ENCODE results near the gene KCNJ2.

The KCNJ2 gene

DNA sequence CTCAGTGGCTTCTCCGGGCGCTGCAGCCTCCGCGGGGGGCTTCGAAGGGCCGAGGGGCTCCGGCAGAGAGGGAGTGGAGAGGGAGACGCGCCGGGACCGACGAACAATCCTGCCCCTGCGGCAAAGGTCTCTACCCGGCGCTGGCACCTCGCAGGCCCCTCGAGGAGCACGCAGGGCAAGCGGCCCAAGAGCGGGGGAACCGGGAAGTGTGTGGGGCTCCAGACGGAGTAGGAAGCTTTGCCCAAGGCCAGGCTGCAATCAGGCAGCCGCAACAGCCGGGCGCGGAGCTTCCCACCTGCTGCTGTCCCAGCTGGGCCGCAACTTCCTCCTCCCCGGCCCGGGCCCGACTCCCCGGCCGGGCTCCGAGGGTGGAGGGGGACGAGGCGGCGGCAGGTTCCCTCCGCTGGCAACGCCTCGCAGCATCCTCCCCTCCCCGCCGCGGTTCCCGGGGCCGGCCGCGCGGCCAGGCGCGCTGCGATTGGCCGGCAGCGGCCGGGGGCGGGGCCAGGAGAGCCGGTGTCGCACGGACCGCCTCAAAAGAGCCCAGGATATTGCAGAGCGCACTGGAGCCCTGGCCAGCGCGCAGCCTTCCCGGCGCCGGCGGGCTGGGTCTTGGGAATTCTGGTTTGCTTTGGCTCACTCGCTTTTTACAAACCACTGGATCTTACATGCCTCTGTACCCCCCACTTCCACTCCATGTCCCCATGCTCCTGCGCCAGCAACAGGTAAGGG, at the start of gene KCNJ2:
Gene KCNJ2, plus strand, starts transcription at position 556 of the 732 bp plus-strand sequence. CDS start 5,508 bp downstream, outside the sequence.
- DNase-seq, result no peak

DNA sequence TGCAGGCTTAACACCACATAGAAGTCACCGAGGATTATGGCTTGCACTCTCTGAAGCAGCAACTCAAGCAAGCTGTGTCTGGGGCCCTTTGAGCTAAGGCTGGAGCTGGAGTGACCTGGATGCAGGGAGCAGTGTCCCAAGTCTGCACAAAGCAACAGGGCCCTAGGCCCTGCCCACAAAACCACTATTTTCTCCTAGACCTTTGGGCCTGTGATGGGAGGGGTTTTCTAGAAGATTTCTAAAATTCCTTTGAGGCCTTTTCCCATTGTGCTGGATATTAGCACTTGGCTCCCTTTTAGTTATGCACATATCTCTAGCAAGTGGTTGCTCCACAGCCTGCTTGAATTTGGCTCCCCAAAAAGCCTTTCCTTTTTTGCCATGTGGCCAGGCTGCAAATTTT, 49.8 kb upstream of the KCNJ2 start:
- DNase-seq, result no peak

DNA sequence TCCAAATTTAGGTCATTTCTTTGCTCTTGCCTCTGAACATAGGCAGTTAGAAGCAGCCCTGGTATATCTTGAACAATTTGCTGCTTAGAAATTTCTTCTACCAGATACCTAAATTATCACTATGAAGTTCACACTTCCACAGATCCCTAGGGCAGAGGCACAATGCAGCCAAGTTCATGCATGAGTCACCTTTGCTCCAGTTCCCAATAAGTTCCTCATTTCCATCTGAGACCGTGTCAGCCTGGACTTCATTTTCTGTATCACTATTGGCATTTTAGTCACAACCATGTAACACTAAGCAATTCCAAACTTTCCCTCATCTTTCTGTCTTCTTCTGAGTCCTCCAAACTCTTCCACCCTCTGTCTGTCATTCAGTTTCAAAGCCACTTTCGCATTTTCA, 49.3 kb upstream of the KCNJ2 start:
- DNase-seq, result no peak

DNA sequence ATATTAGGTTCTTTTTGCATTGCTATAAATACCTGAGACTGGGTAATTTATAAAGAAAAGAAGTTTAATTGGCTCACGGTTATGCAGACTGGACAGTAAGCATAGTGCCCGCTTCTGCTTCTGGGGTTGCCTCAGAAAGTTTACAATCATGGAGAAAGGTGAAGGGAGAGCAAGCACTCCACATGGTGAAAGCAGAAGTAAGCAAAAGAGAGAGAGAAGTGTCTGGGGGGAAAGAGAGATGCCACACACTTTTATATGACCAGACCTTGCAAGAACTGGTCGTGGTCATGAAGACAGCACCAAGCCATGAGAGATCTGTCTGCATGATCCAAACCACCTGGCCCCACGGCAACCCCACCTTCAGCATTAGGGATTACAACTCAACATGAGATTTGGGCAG, 48.9 kb upstream of the KCNJ2 start:
- no peak for DNase-seq

DNA sequence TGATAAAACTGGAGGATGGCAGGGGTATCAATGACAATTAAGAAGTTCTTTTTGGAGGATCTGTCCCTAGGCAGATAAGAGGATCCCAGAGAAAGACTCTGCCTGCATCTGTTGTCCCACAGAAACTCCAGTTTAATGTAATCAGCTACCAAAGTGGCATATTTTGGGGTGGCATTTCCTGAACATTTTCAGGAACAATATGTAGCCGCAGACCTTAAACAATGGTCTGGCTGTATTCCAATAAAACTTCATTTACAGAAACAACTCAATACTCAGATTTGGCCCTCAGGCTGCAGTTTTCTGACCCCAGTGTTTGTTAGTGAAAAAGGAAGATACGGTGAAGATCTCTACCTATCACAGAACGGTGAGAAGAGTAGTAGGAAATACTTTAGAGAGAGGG, 48.2 kb upstream of the KCNJ2 start:
- DNase-seq, result no peak

DNA sequence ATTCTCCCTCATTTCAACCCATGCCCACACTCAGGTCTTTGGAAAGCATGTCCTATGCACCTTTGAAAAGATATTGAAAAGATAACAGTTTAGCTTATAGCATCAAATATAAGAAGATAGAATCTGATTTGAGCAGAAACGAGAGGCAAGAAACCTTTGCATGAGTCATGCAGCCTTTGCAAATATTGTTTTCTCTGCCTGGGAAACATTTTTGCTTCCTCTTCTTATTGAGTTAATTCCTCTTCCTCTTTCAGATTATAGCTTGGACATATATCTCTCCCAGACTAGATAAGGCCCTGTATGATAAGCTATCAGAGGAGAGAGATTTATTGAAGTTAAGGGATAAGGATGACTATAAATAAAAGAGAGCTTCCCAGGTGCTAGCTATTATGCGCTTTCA, 46.1 kb upstream of the KCNJ2 start:
- no peak for DNase-seq

DNA sequence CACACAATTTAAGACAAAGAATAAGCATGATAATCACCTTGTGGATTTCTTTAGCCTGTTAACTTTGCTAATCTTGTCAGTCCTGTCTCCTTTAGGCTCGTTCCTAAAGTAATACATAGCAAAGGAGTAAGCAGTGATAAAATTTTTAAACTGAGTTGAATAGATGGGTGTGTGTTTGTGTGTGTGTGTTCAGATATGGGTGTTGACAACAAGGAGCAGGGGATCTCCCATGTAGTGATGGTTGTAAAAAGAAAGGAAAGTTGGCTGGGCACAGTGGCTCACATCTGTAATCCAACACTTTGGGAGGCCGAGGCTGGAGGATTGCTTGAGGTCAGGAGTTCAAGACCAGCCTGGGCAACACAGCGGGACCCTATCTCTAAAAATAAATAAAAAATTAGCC, 44.6 kb upstream of the KCNJ2 start:
- DNase-seq, result no peak

DNA sequence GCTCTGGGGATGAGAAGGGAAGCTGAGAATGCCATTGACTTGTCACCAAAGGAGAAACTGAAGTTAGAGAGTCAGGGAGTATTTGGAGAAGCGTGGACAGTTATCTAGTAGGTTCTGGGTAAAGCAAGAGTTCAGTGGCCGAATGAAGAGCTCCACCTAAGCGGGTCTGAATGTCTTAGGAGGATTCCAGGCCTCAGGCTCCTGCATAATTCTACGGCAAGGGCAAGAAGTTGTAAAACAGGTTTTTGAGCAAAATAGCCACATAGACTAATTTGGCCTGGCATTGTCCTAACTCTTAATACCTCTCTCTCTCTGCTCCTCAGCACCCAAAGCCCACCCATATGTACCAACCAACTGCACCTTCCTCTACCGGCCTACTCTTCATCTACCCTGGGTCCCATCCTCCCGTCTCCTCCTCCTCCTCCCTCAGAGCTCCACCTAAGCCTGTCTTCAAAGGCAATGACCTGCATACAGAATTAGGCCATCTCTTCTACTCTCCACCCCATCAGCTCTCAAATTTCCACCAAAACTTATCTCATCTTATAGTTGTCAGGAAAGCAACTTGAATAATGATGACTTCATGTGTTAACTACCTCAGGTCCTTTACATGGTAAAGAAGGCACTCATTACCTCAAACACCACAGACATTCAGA, 42.0 kb upstream of the KCNJ2 start:
- no peak for DNase-seq

DNA sequence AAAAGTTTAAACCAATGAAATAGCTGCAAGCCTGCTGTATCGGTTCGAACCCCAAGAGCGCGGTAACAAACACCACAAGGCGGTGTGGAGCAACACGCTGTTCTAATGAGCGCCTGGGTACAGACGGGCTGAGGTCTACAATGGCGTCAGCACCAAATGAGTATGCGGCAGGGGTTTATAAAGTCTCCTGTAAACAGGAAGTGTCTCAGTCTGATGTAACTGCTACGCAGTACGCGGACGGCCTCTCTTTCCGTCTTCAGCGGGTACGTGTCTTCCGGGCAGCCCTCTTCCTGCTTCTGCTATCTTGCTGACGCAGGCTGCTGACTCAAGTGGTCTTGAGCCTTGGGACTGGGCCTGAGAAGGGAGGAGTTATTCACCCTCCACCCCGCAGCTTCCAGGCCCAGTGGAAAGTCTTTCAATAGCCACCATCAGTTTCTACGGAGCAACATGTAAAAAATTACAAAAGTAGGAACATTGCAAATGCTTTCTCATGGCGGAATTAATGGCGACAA, 40.5 kb upstream of the KCNJ2 start:
- no peak for DNase-seq

DNA sequence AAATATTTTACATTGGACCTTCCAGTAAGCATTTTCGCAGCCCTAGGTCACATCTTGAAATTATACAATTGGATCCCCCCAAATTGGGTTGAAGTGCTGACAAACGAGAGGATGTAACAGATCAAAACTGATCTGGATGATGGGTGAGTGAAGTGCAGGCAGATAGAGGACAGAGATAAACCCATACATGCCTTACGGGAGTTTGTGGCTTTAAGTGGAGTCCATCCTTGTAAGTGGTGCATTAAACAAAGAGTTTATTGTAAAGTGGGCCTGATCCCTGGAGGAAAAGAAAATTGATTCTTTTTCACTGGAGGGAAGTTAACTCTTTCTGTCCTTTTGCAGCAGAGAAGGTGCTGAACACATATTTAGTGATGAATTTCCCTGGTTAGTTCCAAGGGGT, 39.0 kb upstream of the KCNJ2 start:
- no peak for DNase-seq

DNA sequence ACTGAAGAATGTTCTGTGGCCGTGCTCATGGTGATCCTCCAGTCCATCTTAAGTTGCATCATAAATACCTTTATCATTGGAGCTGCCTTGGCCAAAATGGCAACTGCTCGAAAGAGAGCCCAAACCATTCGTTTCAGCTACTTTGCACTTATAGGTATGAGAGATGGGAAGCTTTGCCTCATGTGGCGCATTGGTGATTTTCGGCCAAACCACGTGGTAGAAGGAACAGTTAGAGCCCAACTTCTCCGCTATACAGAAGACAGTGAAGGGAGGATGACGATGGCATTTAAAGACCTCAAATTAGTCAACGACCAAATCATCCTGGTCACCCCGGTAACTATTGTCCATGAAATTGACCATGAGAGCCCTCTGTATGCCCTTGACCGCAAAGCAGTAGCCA, 36.8 kb upstream of the KCNJ2 start:
- DNase-seq, result no peak

DNA sequence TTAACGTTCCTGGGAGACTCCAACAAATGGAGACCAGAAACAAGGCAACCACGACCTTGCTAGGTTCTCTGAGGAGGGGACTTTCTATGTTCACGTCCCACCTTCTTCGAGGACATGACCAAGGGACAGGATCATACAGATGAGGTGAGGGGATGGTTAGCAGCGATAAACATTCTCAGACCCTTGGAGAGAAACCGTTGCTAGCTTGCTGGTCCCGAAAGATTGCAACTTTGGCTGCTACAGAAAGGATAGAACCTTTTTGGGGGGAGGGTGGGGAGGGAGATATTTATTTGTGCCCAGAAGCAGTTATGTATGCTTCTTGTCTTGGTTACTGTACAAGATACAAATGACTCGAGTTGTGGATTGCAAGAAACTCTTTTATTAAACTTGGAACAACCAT, 35.3 kb upstream of the KCNJ2 start:
- DNase-seq, result no peak

DNA sequence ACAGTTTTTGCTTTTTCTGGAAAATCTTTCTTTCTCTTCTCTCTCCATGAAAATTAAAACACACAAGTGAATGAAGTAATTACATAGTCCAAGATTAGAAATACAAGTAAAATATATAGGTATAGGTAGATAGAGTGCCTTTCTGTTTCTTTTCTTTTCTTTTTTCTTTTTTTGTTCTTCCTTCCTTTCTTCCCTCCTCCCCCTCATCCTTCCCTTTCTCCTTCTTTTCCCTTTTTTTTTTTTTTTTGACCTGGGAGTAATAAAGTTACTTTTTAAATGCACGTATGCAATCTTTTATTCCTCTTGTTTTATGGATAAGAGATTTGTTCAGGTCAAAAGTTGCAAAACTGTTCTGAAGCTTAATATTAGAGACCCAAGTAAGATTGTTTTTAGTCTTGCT, 34.6 kb upstream of the KCNJ2 start:
- DNase-seq, result no peak

DNA sequence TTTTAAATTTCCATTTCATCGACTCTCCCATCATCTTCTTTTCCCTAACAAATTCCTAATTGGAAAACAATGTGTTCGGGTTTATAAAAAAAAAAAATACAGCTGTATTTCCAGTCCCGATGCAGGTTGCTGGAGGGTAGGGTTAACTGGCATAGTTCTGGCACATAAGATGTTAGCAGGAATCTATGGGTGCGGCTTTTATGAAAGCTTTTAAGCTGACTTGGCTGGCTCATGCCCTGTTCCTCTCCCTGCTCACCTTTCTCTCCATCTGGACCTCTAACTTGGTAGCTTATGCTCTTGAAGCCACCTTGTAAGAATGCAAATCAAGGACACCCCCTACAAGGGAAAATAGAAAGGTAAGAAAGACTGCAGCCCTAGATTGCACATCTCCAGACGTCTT, 33.2 kb upstream of the KCNJ2 start:
- no peak for DNase-seq

DNA sequence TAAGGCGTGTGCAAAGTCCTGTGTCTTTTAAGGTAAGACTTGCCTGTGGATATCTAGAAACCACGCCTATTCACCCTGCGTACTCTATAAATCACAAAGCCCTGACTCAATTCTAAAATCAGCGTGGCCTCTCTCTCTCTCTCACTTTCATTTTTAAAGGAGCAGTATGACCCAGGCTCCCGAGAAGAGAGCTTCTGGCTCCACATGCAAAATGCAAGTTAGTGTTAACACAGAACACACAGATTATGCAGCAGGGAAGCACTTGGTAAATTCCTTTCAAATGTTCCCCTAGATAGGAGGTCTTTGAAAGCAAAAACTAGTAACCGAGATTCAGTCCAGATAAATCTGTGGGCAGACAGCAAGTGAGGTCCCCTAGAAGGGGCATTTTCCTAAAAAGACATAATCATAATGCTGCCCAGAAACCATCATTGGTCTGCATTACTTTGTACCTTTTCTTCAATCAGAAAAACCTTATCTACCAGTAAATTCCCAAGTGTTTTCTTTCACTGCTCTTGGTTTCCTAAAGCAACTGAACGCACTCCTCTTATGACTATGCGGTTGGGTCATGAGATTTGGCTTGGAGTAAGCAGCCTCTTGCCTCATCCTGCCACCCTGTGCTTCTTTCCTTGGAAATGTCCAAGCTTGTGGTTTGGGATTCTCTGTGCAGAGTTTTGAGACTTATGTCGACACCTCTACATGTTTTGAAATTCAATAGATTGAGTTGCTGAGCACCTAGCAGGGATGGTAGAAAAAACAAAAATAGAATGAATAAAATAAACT, 31.7 kb upstream of the KCNJ2 start:
- DNase-seq, result no peak

DNA sequence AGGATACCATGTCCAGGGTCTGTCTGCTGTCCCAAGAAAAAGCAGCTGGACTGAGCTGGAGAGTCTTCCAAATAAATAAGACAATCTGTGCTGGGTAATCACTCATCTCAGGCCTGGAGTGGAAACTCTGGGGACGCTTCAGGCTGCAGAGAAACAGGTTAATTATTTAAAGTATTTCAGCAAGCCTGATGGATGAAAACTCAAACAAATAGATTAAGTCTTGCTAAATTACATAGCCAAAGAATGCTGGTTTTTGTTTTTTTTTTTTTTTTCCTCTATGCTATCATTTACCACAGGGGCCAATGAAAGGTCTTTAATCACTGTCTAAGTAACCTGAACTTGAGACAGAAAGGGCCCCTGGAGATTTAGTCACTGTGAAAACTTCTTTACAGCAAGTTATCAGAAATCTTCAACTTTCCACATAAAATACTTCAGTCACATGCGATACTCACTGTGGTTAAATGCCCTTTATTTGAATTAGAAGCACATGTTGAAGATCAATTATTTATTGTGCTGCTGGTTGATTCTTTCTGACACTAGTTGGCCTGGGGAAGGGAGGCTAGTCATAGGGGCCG, 31.0 kb upstream of the KCNJ2 start:
- DNase-seq, result no peak

DNA sequence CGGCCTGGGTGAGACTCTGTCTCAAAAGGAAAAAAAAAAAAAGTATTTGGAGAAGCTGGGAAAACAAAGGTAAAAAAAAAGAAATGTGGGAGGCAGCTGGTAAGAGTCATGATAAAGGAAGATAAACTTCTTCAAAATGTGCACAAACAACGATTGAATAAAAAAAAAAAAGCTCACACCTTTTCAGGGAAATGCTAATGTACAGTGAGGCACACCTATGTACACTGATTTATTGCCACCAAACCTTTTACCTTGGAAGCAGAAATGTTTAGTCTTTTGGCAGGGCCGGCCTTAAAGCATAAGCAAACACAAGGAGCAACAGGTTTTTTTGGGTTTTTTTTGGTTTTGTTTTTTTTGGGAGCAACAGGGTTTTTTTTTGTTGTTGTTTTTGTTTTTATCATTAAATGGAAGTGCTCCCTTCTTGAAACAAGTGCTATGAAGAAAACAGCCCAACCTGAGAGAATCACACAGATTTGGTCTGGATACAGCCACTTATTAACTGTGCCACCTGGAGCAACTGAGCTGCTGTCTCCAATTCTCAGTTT, 29.8 kb upstream of the KCNJ2 start:
- DNase-seq, result no peak

DNA sequence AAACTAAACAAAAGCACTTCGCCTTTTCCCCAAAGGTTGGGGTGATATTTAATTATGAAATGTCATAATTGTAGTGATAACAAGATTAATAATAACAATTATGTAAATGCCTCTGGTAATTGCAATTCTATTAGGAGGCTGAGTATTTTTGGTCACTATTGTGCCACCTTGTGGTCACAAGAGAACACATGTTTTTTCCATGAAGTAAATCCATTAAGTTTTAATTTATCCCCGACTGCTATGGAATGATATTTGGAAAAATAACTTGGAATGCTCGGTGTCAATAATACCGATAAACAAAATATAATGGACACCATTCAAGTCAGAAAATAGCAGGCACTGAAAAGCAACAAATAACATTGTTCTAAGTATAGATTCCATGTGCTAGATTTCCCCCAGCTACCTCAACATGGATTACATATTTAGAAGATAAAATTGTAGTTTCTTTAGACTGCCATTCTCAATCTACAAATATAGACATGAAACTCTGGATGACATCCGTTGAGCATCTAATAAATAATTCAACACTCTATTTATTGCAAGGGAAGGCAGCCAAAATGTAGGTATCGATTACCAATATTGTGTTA, 25.0 kb upstream of the KCNJ2 start:
- no peak for DNase-seq

DNA sequence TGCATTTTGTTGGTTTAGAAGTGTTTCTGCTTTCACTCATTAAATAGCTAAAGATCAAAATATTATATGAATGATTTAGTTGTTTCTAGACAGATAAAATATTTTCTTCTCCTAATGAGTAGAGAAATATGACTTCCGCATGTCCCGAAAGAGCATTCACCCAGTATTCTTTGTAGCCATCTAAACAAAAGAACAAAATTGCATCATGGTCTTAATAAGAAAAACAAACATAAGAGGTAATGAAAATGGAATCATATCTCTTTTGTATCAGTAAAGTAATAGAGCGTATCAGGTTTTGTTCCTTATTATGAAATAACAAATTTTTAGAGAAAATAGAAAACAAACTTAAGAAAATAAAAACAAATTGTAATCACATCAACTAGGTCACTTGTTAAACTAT, 16.1 kb upstream of the KCNJ2 start:
- no peak for DNase-seq

DNA sequence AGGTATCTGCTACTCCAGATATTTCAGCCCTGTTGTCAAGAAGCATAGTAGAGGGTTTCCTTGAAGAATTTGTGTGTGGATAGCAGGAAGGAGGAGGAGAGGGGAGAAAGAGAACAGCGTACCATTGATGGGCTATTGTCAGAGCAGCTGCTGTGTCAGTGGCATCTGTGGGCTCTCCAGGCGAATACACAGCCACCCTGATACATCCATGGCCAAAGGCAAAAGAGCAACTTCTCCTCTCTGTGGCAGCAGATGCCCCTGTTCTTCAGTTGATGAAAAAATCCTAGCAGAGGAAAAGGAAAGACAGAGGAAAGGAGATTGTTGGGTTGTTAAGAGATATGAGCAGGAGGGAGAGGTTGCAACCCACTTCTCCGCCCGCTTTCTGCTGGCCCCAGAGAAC, 12.2 kb upstream of the KCNJ2 start:
- no peak for DNase-seq

DNA sequence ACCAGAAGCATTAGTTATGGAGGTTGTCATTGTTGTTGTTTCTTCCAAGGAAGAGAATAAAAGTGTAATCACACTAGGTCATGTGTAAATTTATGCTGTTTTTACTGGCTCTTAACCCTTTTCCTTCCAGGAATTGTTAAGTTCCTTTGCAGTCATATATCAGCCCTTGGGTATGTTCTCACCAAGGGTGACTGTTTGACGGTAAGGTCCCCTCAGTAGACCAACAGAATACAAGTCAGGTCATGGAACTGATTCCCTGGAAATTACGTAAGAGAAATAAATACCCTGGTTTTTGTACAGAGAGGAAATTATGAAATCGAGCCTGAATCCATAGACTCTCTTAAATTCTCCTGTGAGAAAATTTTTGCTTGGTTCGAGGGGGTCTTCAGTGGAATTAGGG, 11.2 kb upstream of the KCNJ2 start:
- DNase-seq, result no peak

DNA sequence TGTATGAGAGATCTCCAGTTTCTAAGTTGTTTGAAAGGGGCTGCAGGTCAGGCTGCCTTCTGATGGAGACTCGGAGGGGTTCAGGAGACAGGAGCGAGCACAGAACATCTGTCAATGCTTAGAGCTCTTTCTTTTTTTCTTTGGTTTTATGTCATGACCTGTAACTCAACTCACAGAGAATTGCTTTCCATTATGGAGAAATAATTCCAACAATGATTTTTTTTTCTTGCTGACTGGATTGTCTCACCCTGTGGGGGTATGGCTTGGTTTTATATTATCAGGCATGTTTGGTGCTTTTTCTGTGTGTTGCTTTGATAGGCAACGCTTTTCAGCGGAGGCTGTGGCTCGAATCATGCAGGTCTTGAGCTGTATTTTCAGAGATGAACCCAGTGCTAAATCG, 10.7 kb upstream of the KCNJ2 start:
- no peak for DNase-seq

DNA sequence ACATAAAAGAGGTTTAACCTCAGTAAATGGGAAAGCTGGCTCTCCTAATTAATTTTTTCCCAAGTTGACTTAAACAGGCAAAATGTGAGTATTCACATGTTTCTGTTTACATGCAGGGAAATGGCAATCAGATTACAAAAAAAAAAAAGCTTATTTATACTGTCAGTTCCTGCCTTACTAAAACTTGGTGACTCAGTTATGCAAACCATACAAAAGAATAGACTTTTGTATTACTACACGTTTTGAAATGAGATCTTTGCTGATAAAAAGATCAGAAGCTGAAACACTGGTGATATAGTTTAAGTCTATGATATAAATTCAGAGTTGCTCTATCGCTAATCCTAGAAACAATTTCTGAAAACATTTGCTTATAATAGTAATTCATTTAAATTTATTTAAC, 9.4 kb upstream of the KCNJ2 start:
- no peak for DNase-seq
